Endothelial cell of umbilical vein (primary cell): Measurements from ENCODE around the gene GRB2. TPM values are rescaled to one million over a fixed set of nuclear protein-coding genes. Genes with fewer than 3 reads are reported as not detected.
A peak's percentile ranks its signal among the peaks of the same experiment; 100 is the strongest.

Experiments
- BruUV-seq: library from RNA; stranded (reverse); fragments of 400-500 nt; replicated peaks from 2 replicates; lab custom pipeline; 2021; lab: Mats Ljungman, UMichigan
- CTCF ChIA-PET: fragments of 300-600, 350-600 bp; sonication (Branson Sonifier 250); formaldehyde crosslinking; loops from one replicate; lab custom pipeline; 2021; ENCODE audit warnings: antibody characterized with exemption, inconsistent platforms; lab: Charles Lee
- POLR2A ChIA-PET: fragments of 300-600, 350-600 bp; sonication (Branson Sonifier 250); formaldehyde crosslinking; loops from one replicate; lab custom pipeline; 2021; ENCODE audit warnings: antibody characterized with exemption, inconsistent platforms; lab: Charles Lee
- DNase-seq: peaks from one replicate; pipeline ENCODE4 v3.0.0-alpha.2; 2011; ENCODE audit warnings: low read depth, low spot score
- FAIRE-seq: peaks from 2 replicates; lab custom pipeline; 2011; peaks lifted over from hg19 to GRCh38; lab: Jason Lieb, UNC
- H2AFZ ChIP-seq: 2 replicates; pipeline ENCODE4 v1.6.0; 2012; ENCODE audit warnings: low read depth, low read length, control low read depth, inconsistent platforms
- H3K27ac ChIP-seq: 2 replicates; pipeline ENCODE4 v1.5.1; 2011; ENCODE audit warnings: low read depth, mild to moderate bottlenecking, control low read depth, low read length, moderate library complexity; ENCODE audit not compliant: insufficient read depth
- H3K27me3 ChIP-seq, 2 experiments: 2 replicates each; pipeline versions ENCODE4 v1.6.0 to v1.6.1; 2011; ENCODE audit warnings: low read length in 2 of 2, mixed read lengths in 1 of 2; ENCODE audit not compliant: control insufficient read depth in 2 of 2, insufficient read depth in 2 of 2
- H3K36me3 ChIP-seq, 2 experiments: 2 replicates in 1 of 2; 3 replicates in 1 of 2; pipeline ENCODE4 v1.5.1; 2011; ENCODE audit warnings: low read length in 2 of 2, mild to moderate bottlenecking in 1 of 2, moderate library complexity in 1 of 2; ENCODE audit not compliant: control insufficient read depth in 2 of 2, insufficient read depth in 2 of 2; ENCODE audit errors: extremely low read depth in 1 of 2
- H3K4me1 ChIP-seq: 3 replicates; pipeline ENCODE4 v1.5.1; 2011; ENCODE audit warnings: mild to moderate bottlenecking, low read length; ENCODE audit not compliant: control insufficient read depth, insufficient read depth; ENCODE audit errors: extremely low read depth
- H3K4me2 ChIP-seq: 2 replicates; pipeline ENCODE4 v1.6.1; 2011; ENCODE audit warnings: low read length, control low read depth, mixed read lengths; ENCODE audit not compliant: insufficient read depth
- H3K4me3 ChIP-seq, 3 experiments: fragments of 200-600 bp in 1 of 3; sonication (generic), shearing (Covaris generic) in 1 of 3; replicated peaks in 1 of 3; 2 replicates each; pipeline ENCODE4 v1.5.1; 2011 to 2016; ENCODE audit warnings: control low read depth in 3 of 3, low read length in 3 of 3, mild to moderate bottlenecking in 2 of 3, inconsistent platforms in 1 of 3, low read depth in 1 of 3, moderate library complexity in 1 of 3; ENCODE audit not compliant: insufficient read depth in 1 of 3
- H3K79me2 ChIP-seq: 2 replicates; pipeline ENCODE4 v1.6.0; 2012; ENCODE audit warnings: low read length, inconsistent platforms; ENCODE audit not compliant: control insufficient read depth, insufficient read depth
- H3K9ac ChIP-seq: replicated peaks from 2 replicates; pipeline ENCODE3; 2011; ENCODE audit warnings: low read length, control low read depth; ENCODE audit not compliant: insufficient read depth; ENCODE audit errors: extremely low read depth
- H3K9me1 ChIP-seq: replicated peaks from 3 replicates; pipeline ENCODE4 v1.6.0; 2011; ENCODE audit warnings: mild to moderate bottlenecking, low read length; ENCODE audit not compliant: control insufficient read depth, insufficient read depth; ENCODE audit errors: extremely low read depth
- H3K9me3 ChIP-seq: replicated peaks from 2 replicates; pipeline ENCODE4 v1.5.1; 2012; ENCODE audit warnings: low read length, inconsistent platforms; ENCODE audit not compliant: control insufficient read depth, insufficient read depth
- H4K20me1 ChIP-seq: replicated peaks from 2 replicates; pipeline ENCODE3; 2011; ENCODE audit warnings: mild to moderate bottlenecking, low read length; ENCODE audit not compliant: control insufficient read depth, insufficient read depth; ENCODE audit errors: extremely low read depth
- CTCF ChIP-seq, 2 donors: IDR thresholded peaks; 1 replicate in 1 of 2; 2 replicates in 1 of 2; pipeline ENCODE4 v1.5.1; 2011; ENCODE audit warnings: low read length in 2 of 2, mild to moderate bottlenecking in 2 of 2, moderate library complexity in 2 of 2, control low read depth in 1 of 2, inconsistent platforms in 1 of 2, low read depth in 1 of 2; ENCODE audit not compliant: insufficient read depth in 1 of 2; ENCODE audit errors: extremely low read depth in 1 of 2
- EZH2 ChIP-seq: IDR thresholded peaks from 2 replicates; pipeline ENCODE4 v1.6.1; 2012; ENCODE audit warnings: borderline replicate concordance, low read depth, mild to moderate bottlenecking, moderate library complexity, low read length, inconsistent platforms; ENCODE audit not compliant: severe bottlenecking
- FOS ChIP-seq: IDR thresholded peaks from 2 replicates; pipeline ENCODE4 v1.6.1; 2011; ENCODE audit warnings: mild to moderate bottlenecking, low read length, moderate library complexity, borderline replicate concordance; ENCODE audit not compliant: insufficient read depth
- GATA2 ChIP-seq: IDR thresholded peaks from 2 replicates; pipeline ENCODE4 v1.7.0; 2011; ENCODE audit warnings: low read depth, mild to moderate bottlenecking, moderate library complexity, mixed read lengths, low read length; ENCODE audit not compliant: insufficient read length, insufficient read depth
- JUN ChIP-seq: IDR thresholded peaks from 2 replicates; pipeline ENCODE4 v1.6.1; 2011; ENCODE audit warnings: borderline replicate concordance, low read depth; ENCODE audit not compliant: insufficient read length, insufficient read depth
- MAX ChIP-seq: IDR thresholded peaks from 2 replicates; pipeline ENCODE4 v1.6.1; 2011; ENCODE audit not compliant: insufficient read depth, insufficient read length
- MYC ChIP-seq: IDR thresholded peaks from one replicate; pipeline ENCODE4 v1.6.1; 2011; ENCODE audit warnings: mild to moderate bottlenecking, low read depth, low read length
- POLR2A ChIP-seq: IDR thresholded peaks from 2 replicates; pipeline ENCODE4 v1.6.1; 2012; ENCODE audit warnings: low read depth, mild to moderate bottlenecking, control low read depth, low read length
- POLR2AphosphoS5 ChIP-seq: IDR thresholded peaks from 2 replicates; pipeline ENCODE4 v1.6.1; 2012; ENCODE audit warnings: low read depth, mild to moderate bottlenecking, control low read depth, low read length, moderate library complexity; ENCODE audit not compliant: insufficient read depth
- dilution Hi-C: fragments of 300-500 bp; cut with MboI; formaldehyde crosslinking; loops from one replicate; pipeline ENCODE4 v1.15.0; 2019; ENCODE audit warnings: low sequenced_read_pairs; ENCODE audit not compliant: extremely low pct_ligation_motif_present
- intact Hi-C: fragments of 100-400 bp; cut with micrococcal nuclease; formaldehyde crosslinking; loops from one replicate; pipeline ENCODE4 v1.10.0; 2022
- polyA plus RNA-seq, 4 experiments: library from polyadenylated mRNA; depleted of rRNA in 3 of 4; stranded (reverse) in 3 of 4; unstranded in 1 of 4; fragments of >200 nt; gene quantifications; 2 replicates each; pipeline versions ENCODE4 v1.2.1 to v1.2.3, GENCODE V29; 2011 to 2012; ENCODE audit warnings: missing spikeins in 1 of 4
- total RNA-seq: library from RNA; stranded (reverse); gene quantifications from 2 replicates; pipeline ENCODE4 v1.2.3, GENCODE V29; 2021

GRB2 gene
- total and polyA plus RNA-seq, 2 donors (not counting 3 experiments of a cell fraction or from before 2014, with no cell fraction given), result 51.5 to 93.9 TPM

- Histone ChIP-seq H3K27ac (no peak overlapping the region), H3K36me3 (no peaks in the 10 kb centered on the region), H3K9me3 (no peaks in the 10 kb centered on the region), H3K9me1 (no peaks in the 10 kb centered on the region), H3K27me3 (no peaks in the 10 kb centered on the region), H4K20me1 (peaks cover 5% of the 10 kb centered on the region), H3K9ac (no peak overlapping the region), H3K4me3 (no peak overlapping the region), H3K4me1 (peaks cover 5% of the 10 kb centered on the region), H3K4me2 (no peak overlapping the region), H2AFZ (no peak overlapping the region), H3K79me2 (peaks cover 92% of the 10 kb centered on the region)
- BruUV-seq, result no TSS peak
- TF ChIP-seq GATA2, result peak; percentile 14
- TF ChIP-seq POLR2A, result no peak
- dilution Hi-C loops, result no loop called here
- FAIRE-seq (no peak), DNase-seq (peak; percentile 22)
- ChIA-PET CTCF (interaction anchor here (1.0 to 1.2 kb wide), 3 partner anchors 10 to 61 kb away, joined by 3 read pairs; no protein-coding TSS in a partner anchor), POLR2A (interaction anchor here (0.5 kb wide), 1 partner anchor 65 kb away, joined by 3 read pairs; no protein-coding TSS in a partner anchor)
- intact Hi-C loops, result no loop called here
Observed at GRCh38 chr17:75386430-75386829, 19.0 kb downstream of the GRB2 start.

GRCh38 chr17:75384751-75385150, 20.7 kb downstream of the GRB2 start:
- ChIA-PET POLR2A (no interaction called here), CTCF (interaction anchor here (2.7 kb wide), 1 partner anchor 10 kb away, joined by 14 read pairs; no protein-coding TSS in a partner anchor)
- no TSS peak for BruUV-seq
- no peak overlapping the region for H2AFZ ChIP-seq
- H3K9ac ChIP-seq, result no peak overlapping the region
- FAIRE-seq (no peak), DNase-seq (no peak)
- no peaks in the 10 kb centered on the region for H3K9me1 ChIP-seq
- peaks cover 5% of the 10 kb centered on the region for H3K4me1 ChIP-seq
- H4K20me1 ChIP-seq, result peaks cover 8% of the 10 kb centered on the region
- no peak overlapping the region for H3K27ac ChIP-seq
- no peaks in the 10 kb centered on the region for H3K36me3 ChIP-seq
- no peak overlapping the region for H3K4me2 ChIP-seq
- no peaks in the 10 kb centered on the region for H3K9me3 ChIP-seq
- TF ChIP-seq FOS (no peak), JUN (no peak), MAX (no peak), CTCF (IDR thresholded peaks at IDR 0.05; ENCODE audit: extremely low read depth in 1 of 2, insufficient read depth in 1 of 2, low read depth in 1 of 2, low read length in 2 of 2) (no peak), EZH2 (no peak), GATA2 (no peak), POLR2A (no peak), POLR2AphosphoS5 (no peak), MYC (no peak)
- no peaks in the 10 kb centered on the region for H3K27me3 ChIP-seq
- intact Hi-C loops, result no loop called here
- no peak overlapping the region for H3K4me3 ChIP-seq
- H3K79me2 ChIP-seq, result peaks cover 91% of the 10 kb centered on the region
- dilution Hi-C loops, result no loop called here
